Measurements from ENCODE around the gene NFKB2.

NFKB2 gene

GRCh38 chr10:102408728-102409603 is 13.5 kb downstream of the NFKB2 start:
- peak; percentile 55 for DNase-seq (ENCODE audit: low read depth)

GRCh38 chr10:102409604-102410428 is 14.3 kb downstream of the NFKB2 start:
- DNase-seq (ENCODE audit: low read depth) = no peak

- peak; percentile 40 for DNase-seq (ENCODE audit: low read depth)
Measured at GRCh38 chr10:102410429-102411073, 15.0 kb downstream of the NFKB2 start.

- no peak for DNase-seq (ENCODE audit: low read depth)
Measured at GRCh38 chr10:102411341-102412255, 16.1 kb downstream of the NFKB2 start.

- no peak for DNase-seq (ENCODE audit: low read depth)
Measured at GRCh38 chr10:102412293-102412692, 16.8 kb downstream of the NFKB2 start.

DNA sequence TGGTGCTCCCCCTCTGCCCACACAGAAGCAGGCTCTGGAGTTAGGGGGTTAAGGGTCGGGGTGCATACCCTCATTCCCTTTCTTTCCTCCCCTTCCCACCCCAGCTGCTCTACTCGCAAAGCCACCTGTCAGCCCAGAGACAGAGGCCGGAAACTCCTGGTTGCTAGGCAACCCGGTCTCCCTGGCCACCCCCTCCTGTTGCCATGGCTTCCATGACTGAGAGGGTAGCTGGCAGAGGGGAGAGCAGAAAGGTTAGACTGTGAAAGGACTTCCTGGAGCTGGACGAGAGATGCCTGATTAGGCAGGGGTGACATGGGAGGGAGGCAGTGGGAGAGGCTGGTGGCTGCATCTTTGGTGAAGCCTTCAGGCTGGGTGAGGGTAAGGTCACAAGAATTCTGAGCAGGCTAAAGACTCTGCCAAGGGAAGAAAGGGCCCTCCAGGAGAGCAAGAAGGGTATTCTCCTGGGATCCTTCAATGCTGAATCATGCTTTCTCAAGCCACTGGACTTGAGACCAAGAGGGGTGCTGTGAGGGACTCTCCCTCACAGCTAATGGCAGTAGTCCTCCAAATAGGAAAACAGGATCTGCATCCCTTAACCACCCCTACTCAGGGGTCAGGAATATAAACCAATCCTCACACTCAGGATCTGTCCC is 17.7 kb downstream of the NFKB2 start:
- DNase-seq (ENCODE audit: low read depth) = no peak

- no peak for DNase-seq (ENCODE audit: low read depth)
Measured at GRCh38 chr10:102413806-102414561, 18.5 kb downstream of the NFKB2 start.

DNA sequence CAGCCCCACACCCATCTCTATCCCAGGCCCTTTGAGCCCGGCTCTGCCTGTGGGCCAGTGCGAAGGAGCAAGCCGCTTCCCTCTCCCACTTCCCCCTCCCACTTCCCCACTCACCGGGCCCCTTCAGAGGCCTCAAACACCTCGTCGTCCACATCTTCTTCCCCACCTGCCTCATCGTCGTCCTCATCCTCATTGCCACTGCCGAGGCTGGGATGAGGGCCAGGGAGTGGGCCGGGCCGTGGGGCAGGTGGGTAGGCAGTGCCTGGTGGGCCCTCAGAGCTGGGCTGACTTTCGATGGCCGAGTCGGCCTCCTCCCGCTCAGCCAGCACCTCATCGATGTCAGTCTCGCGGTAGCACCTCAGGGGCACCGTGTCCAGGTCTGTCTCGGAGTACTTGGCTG is 19.2 kb downstream of the NFKB2 start:
- no peak for DNase-seq (ENCODE audit: low read depth)

DNA sequence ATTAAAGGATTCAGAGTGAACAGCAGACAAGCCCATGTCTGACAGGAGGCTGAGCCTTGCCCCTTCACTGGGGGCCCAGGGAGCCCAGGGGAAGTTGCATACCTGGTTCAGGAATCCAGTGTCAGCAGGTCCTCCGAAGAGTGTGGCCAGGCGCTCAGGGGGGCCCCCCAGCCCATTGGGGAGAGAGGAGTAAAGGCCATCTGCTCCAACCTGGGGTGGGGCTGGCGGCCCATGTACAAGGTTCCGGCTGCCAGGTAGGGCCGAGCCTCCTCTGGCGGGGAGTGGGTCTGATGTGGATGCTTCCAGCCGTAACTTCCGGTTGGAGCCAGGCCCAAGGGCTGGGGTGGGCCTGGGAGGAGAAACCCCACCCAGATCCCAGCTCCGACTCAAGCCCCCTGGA is 20.8 kb downstream of the NFKB2 start:
- DNase-seq (ENCODE audit: low read depth) = no peak

- no peak for DNase-seq (ENCODE audit: low read depth)
Measured at GRCh38 chr10:102416695-102417094, 21.2 kb downstream of the NFKB2 start.

DNA sequence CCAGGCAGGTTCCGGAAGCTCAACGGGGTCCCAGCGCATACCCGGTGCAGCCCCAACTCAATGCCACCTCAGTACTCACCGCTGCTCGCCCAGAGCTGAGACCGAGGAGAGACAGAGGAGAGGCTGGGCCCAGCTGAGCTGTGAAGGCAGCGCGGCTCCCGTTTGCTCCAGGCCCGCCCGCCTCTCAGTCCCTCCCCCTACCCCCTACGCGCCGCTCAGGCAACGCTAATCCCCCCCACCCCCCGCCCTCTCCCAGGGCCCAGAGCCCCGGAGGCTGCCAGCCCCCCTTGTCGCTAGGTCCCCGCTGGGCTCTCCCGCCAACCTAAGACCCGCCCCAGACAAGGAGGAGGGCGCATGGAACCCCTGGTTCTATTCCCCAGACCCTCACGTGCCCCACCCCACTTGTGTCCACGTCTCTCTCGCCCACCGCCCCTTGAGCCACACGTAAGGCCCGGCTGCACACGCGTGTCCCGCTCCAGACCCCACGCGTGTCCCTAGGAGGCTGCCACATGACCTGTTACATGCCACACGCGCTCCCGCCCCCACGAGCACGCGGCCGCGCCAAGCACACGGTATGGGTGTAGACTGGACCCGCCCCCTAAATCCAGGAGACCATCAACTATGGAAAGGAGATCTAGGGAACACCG is 23.2 kb downstream of the NFKB2 start, which contains the start of gene PSD:
PSD (minus strand) TSS at position 164 of the 647 bp plus-strand sequence. CDS start 1,747 bp downstream, outside the sequence.
- DNase-seq (ENCODE audit: low read depth) = no peak

GRCh38 chr10:102419269-102420180 is 24.0 kb downstream of the NFKB2 start:
- no peak for DNase-seq (ENCODE audit: low read depth)

- no peak for DNase-seq (ENCODE audit: low read depth)
Measured at GRCh38 chr10:102420181-102420713, 24.7 kb downstream of the NFKB2 start.

DNA sequence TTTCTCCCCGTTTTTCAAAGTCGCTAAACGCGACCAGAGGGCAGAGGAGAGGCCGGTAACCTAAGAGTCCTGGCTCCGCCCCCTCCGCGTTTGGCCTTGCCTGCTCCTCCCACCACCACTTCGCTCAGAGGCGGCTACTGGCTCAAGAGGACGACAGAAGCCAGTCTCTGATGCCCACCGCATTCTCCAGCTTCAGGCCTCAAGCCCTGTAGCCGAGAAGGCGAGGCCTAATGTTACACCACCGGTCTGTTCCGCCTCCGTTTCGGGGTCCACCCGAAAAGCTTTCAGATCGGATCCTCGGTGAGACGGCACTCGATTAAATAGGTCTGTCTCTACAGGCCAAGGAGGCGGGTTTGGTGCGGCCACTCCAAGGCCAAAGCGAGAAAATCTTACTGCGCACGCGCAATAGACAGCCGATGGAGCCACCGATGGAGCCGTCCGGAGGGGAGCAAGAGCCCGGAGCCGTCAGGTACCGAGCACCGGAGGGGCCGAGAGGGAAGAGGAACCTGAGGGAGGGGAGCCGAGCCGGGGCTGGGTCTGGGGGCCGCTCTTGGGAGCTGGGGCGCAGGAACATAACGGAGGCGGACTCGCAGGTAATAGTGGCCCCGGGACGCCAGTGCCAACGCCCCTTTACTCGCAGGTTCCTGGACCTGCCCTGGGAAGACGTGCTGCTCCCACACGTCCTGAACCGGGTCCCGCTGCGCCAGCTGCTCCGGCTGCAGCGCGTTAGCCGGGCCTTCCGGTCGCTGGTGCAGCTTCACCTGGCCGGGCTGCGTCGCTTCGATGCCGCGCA is 25.4 kb downstream of the NFKB2 start, which contains the start of gene FBXL15:
FBXL15 (plus strand) TSS at position 123 of the 793 bp plus-strand sequence; CDS start at position 417, 294 bp downstream.
- peak; percentile 93 for DNase-seq (ENCODE audit: low read depth)

DNA sequence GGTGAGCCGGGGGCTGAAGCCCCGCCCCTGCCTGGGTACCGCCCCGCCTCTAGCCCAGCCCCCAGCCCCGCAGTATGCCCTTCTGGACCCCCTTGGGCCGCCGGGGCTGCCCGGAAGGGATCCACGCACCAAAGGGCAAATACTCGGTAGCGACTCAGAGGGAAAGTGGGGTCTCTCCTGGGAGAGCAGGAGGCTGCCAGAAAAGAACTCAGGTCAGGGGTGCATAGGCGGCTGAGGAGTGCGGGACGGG is 25.9 kb downstream of the NFKB2 start:
- DNase-seq (ENCODE audit: low read depth) = no peak

DNA sequence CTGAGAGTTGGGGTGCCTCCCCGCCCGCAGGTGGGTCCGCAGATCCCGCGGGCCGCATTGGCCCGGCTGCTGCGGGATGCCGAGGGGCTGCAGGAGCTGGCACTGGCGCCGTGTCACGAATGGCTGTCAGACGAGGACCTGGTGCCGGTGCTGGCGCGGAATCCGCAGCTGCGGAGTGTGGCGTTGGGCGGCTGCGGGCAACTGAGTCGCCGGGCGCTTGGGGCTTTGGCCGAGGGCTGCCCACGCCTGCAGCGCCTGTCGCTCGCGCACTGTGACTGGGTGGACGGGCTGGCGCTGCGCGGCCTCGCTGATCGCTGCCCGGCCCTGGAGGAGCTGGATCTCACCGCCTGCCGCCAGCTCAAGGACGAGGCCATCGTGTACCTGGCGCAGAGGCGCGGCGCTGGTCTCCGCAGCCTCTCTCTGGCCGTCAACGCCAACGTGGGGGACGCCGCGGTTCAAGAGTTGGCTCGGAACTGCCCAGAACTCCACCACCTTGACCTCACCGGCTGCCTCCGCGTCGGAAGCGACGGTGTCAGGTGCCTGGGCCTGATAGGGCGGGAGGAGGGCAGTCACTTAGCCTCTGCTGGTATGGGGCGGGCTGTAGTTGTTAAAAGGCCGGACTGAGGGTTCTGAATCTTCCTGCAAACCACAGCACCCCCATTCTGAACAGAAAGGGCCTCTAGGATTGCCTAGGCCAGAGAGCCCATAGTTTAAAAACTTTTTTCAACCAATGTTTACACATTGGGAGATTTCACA is 26.4 kb downstream of the NFKB2 start:
- no peak for DNase-seq (ENCODE audit: low read depth)

Data from amniotic epithelial cell (primary cell).